Esophagus (tissue), 2 donors: ENCODE results near the gene RFX7. TPM values are rescaled to one million over a fixed set of nuclear protein-coding genes. Genes with fewer than 3 reads are reported as not detected.

Source experiments
- H3K27ac ChIP-seq, 2 donors: one replicate each; pipeline ENCODE4 v1.5.1; 2013; ENCODE audit warnings: low read depth in 2 of 2, mild to moderate bottlenecking in 2 of 2, inconsistent platforms in 1 of 2, low read length in 1 of 2, moderate library complexity in 1 of 2
- H3K27me3 ChIP-seq, 2 donors: one replicate each; pipeline ENCODE4 v1.6.1; 2013; ENCODE audit warnings: low read length in 2 of 2, control low read depth in 1 of 2, mild to moderate bottlenecking in 1 of 2; ENCODE audit not compliant: insufficient read depth in 2 of 2, control insufficient read depth in 1 of 2
- H3K36me3 ChIP-seq, 2 donors: one replicate each; pipeline ENCODE4 v1.6.1; 2013; ENCODE audit warnings: low read length in 1 of 2; ENCODE audit not compliant: control insufficient read depth in 2 of 2, insufficient read depth in 2 of 2
- H3K4me1 ChIP-seq, 2 donors: one replicate each; pipeline ENCODE4 v1.6.1; 2013; ENCODE audit warnings: low read length in 1 of 2; ENCODE audit not compliant: control insufficient read depth in 2 of 2, insufficient read depth in 2 of 2
- H3K4me3 ChIP-seq, 2 donors: one replicate each; pipeline ENCODE4 v1.5.1; 2013; ENCODE audit warnings: low read length in 2 of 2, mild to moderate bottlenecking in 2 of 2, low read depth in 1 of 2, moderate library complexity in 1 of 2
- H3K9me3 ChIP-seq, 2 donors: one replicate each; pipeline ENCODE4 v1.6.1; 2013; ENCODE audit warnings: mild to moderate bottlenecking in 2 of 2, low read depth in 1 of 2, low read length in 1 of 2, moderate library complexity in 1 of 2; ENCODE audit not compliant: control insufficient read depth in 2 of 2, insufficient read depth in 1 of 2
- WGBS, 2 donors: extraction: QIAGEN DNeasy Blood & Tissue Kit; methylation state at CpG; one replicate each; pipeline ENCODE4 v1.1.7; 2013; 5-methylcytosine and 5-hydroxymethylcytosine counted together
- polyA plus RNA-seq, 2 donors: library from polyadenylated mRNA; stranded (reverse); fragments of 200-250 nt; gene quantifications; one replicate each; pipeline ENCODE4 v1.2.3, GENCODE V29; 2013
- donor health status: healthy with polysubstance abuse.
- donor health status: Bipolar disorder and iron deficiency.

RFX7 gene
- polyA plus RNA-seq, 2 donors, result 1.9 TPM

GRCh38 chr15:56047354-56047753 is 196.3 kb downstream of the RFX7 start:
- H3K9me3 ChIP-seq, result no peaks in the 10 kb centered on the region
- H3K4me1 ChIP-seq, result no peaks in the 10 kb centered on the region
- H3K36me3 ChIP-seq, result no peaks in the 10 kb centered on the region
- no peaks in the 10 kb centered on the region for H3K27me3 ChIP-seq
- 31 to 58% methylated on average over 1 of the region's 1 CpG for WGBS, 2 donors
- H3K4me3 ChIP-seq, result no peak overlapping the region
- no peak overlapping the region for H3K27ac ChIP-seq

- H3K9me3 ChIP-seq, result no peaks in the 10 kb centered on the region
- no peak overlapping the region for H3K27ac ChIP-seq
- H3K27me3 ChIP-seq, result no peaks in the 10 kb centered on the region
- no peaks in the 10 kb centered on the region for H3K4me1 ChIP-seq
- no peak overlapping the region for H3K4me3 ChIP-seq
- H3K36me3 ChIP-seq, result no peaks in the 10 kb centered on the region
- 85 to 91% methylated on average over 3 of the region's 3 CpGs for WGBS, 2 donors
These were observed 198.5 kb downstream of the RFX7 start for GRCh38 chr15:56045068-56045748.

GRCh38 chr15:56042982-56043980 is 200.4 kb downstream of the RFX7 start:
- no peaks in the 10 kb centered on the region for H3K27me3 ChIP-seq
- no peak overlapping the region for H3K27ac ChIP-seq
- no peaks in the 10 kb centered on the region for H3K4me1 ChIP-seq
- WGBS, 2 donors, result 75 to 77% methylated on average over 8 of the region's 8 CpGs
- H3K4me3 ChIP-seq, result no peak overlapping the region
- no peaks in the 10 kb centered on the region for H3K36me3 ChIP-seq
- H3K9me3 ChIP-seq, result no peaks in the 10 kb centered on the region

GRCh38 chr15:56042498-56042897 is 201.2 kb downstream of the RFX7 start:
- no peaks in the 10 kb centered on the region for H3K36me3 ChIP-seq
- 65 to 68% methylated on average over 4 of the region's 4 CpGs for WGBS, 2 donors
- H3K4me3 ChIP-seq, result no peak overlapping the region
- H3K4me1 ChIP-seq, result no peaks in the 10 kb centered on the region
- H3K9me3 ChIP-seq, result no peaks in the 10 kb centered on the region
- H3K27me3 ChIP-seq, result no peaks in the 10 kb centered on the region
- H3K27ac ChIP-seq, result no peak overlapping the region

GRCh38 chr15:56042031-56042430 is 201.6 kb downstream of the RFX7 start:
- no peaks in the 10 kb centered on the region for H3K36me3 ChIP-seq
- no peak overlapping the region for H3K27ac ChIP-seq
- 46 to 51% methylated on average over 1 of the region's 1 CpG for WGBS, 2 donors
- no peaks in the 10 kb centered on the region for H3K9me3 ChIP-seq
- H3K27me3 ChIP-seq, result no peaks in the 10 kb centered on the region
- H3K4me1 ChIP-seq, result no peaks in the 10 kb centered on the region
- no peak overlapping the region for H3K4me3 ChIP-seq

- H3K27ac ChIP-seq, result peak overlapping the region in 1 of 2 donors; percentile 57
- 31 to 41% methylated on average over 8 of the region's 8 CpGs for WGBS, 2 donors
These were observed 203.3 kb downstream of the RFX7 start for GRCh38 chr15:56040081-56041035.

GRCh38 chr15:56038707-56039106 is 205.0 kb downstream of the RFX7 start:
- no peaks in the 10 kb centered on the region for H3K9me3 ChIP-seq
- H3K27me3 ChIP-seq, result no peaks in the 10 kb centered on the region
- H3K4me3 ChIP-seq, result no peak overlapping the region
- no peaks in the 10 kb centered on the region for H3K4me1 ChIP-seq
- H3K36me3 ChIP-seq, result no peaks in the 10 kb centered on the region
- 89 to 95% methylated on average over 4 of the region's 4 CpGs for WGBS, 2 donors
- no peak overlapping the region for H3K27ac ChIP-seq

More at GRCh38 chr15:56040081-56041035, 203.3 kb downstream of the RFX7 start:
- no peaks in the 10 kb centered on the region for H3K27me3 ChIP-seq
- no peaks in the 10 kb centered on the region for H3K4me1 ChIP-seq
- no peak overlapping the region for H3K4me3 ChIP-seq
- no peaks in the 10 kb centered on the region for H3K9me3 ChIP-seq
- H3K36me3 ChIP-seq, result no peaks in the 10 kb centered on the region

- WGBS, 2 donors, result 57 to 61% methylated on average over 3 of the region's 3 CpGs
- Histone ChIP-seq H3K36me3 (no peaks in the 10 kb centered on the region), H3K27ac (no peak overlapping the region), H3K9me3 (no peaks in the 10 kb centered on the region), H3K4me3 (no peak overlapping the region), H3K4me1 (no peaks in the 10 kb centered on the region), H3K27me3 (no peaks in the 10 kb centered on the region)
These were observed 205.7 kb downstream of the RFX7 start for GRCh38 chr15:56038015-56038414.
